Gastrocnemius medialis (tissue), 4 donors: Measurements from ENCODE around the gene MYRIP. TPM values are rescaled to one million over a fixed set of nuclear protein-coding genes. Genes with fewer than 3 reads are reported as not detected.
A peak's percentile ranks its signal among the peaks of the same experiment; 100 is the strongest.

Experiments
- ATAC-seq, 2 donors: fragments of 150-250 bp; one replicate each; pipeline ENCODE4 v1.9.1; 2016
- DNase-seq, 2 donors: peaks; one replicate each; pipeline ENCODE4 v3.0.0-alpha.2; 2019
- H3K27ac ChIP-seq, 4 donors: fragments of 200-600 bp; sonication (generic); 1 replicate in 1 of 4; 2 replicates in 3 of 4; pipeline ENCODE4 v1.5.1; 2016 to 2018; ENCODE audit warnings: mild to moderate bottlenecking in 2 of 4, moderate library complexity in 1 of 4
- H3K27me3 ChIP-seq, 3 donors: fragments of 200-600 bp; sonication (generic) in 2 of 3; 1 replicate in 1 of 3; 2 replicates in 2 of 3; pipeline versions ENCODE4 v1.5.1 to v1.6.0; 2016 to 2019; ENCODE audit warnings: mild to moderate bottlenecking in 1 of 3, moderate library complexity in 1 of 3
- H3K36me3 ChIP-seq, 2 donors: fragments of 200-600 bp; sonication (generic) in 1 of 2; one replicate each; pipeline ENCODE4 v1.5.1; 2017 to 2018
- H3K4me1 ChIP-seq, 2 donors: fragments of 200-600 bp; sonication (generic) in 1 of 2; one replicate each; pipeline ENCODE4 v1.5.1; 2016 to 2017; ENCODE audit warnings: mild to moderate bottlenecking in 2 of 2
- H3K4me3 ChIP-seq, 4 donors: fragments of 200-600 bp; sonication (generic) in 3 of 4; 1 replicate in 1 of 4; 2 replicates in 3 of 4; pipeline ENCODE4 v1.5.1; 2016 to 2019; ENCODE audit warnings: mild to moderate bottlenecking in 2 of 4
- H3K9me3 ChIP-seq, 3 donors: fragments of 200-600 bp; sonication (generic) in 2 of 3; 1 replicate in 1 of 3; 2 replicates in 2 of 3; pipeline ENCODE4 v1.5.1; 2016 to 2019
- CTCF ChIP-seq, 5 experiments: fragments of 450-650 bp in 3 of 5; fragments of 200-600 bp in 2 of 5; sonication (generic) in 2 of 5; IDR thresholded peaks in 4 of 5; conservative IDR thresholded peaks in 1 of 5; 1 replicate in 4 of 5; 2 replicates in 1 of 5; pipeline ENCODE4 v1.5.1; 2016 to 2019; ENCODE audit warnings: antibody characterized with exemption in 5 of 5, mild to moderate bottlenecking in 3 of 5, moderate library complexity in 3 of 5
- POLR2A ChIP-seq, 2 donors: fragments of 450-650 bp; IDR thresholded peaks; one replicate each; pipeline ENCODE4 v1.6.1; 2017; ENCODE audit warnings: antibody characterized with exemption in 2 of 2, mild to moderate bottlenecking in 2 of 2, moderate library complexity in 2 of 2
- in situ Hi-C, 4 donors: fragments of 200-750 bp; cut with MboI; loops; one replicate each; pipeline versions ENCODE4 v1.15.0 to v1.8.0; 2017; ENCODE audit warnings: low sequenced_read_pairs in 4 of 4
- intact Hi-C: fragments of 100-400 bp; cut with DNase I; formaldehyde crosslinking; loops from one replicate; pipeline ENCODE4 v1.15.1; 2023; ENCODE audit warnings: low total_unique reads
- total RNA-seq, 4 donors: library from RNA; depleted of rRNA; stranded (reverse); fragments of >200 nt; gene quantifications; one replicate each; pipeline versions ENCODE4 v1.1.0 to v1.2.3, GENCODE V29; 2016

Gene MYRIP
- total RNA-seq, 4 donors from 2014 or later = 0.66 to 1.9 (median 1.5) TPM

- peaks cover 0 to 9% of the 10 kb centered on the region in 2 donors for H3K4me1 ChIP-seq
- no peak for ATAC-seq
- TF ChIP-seq CTCF (IDR thresholded peaks at IDR 0.05 in 4 of 5, conservative IDR thresholded peaks at IDR 0.05 in 1 of 5) (no peak), POLR2A (IDR thresholded peaks at IDR 0.05) (no peak)
Observed at GRCh38 chr3:40148827-40149226, 339.4 kb downstream of the MYRIP start.

GRCh38 chr3:40152482-40153133, 343.2 kb downstream of the MYRIP start:
- no peaks in the 10 kb centered on the region for H3K9me3 ChIP-seq
- no peaks in the 10 kb centered on the region for H3K36me3 ChIP-seq
- intact Hi-C loops (no loop called here), in situ Hi-C loops (no loop called here)
- no peak overlapping the region for H3K4me3 ChIP-seq
- no peaks in the 10 kb centered on the region for H3K27me3 ChIP-seq
- DNase-seq (peak in 1 of 2 donors; percentile 53), ATAC-seq (peak; percentile 64 to 100)
- H3K27ac ChIP-seq = peak overlapping the region in 3 of 4 donors; percentile 35 to 75 (median 49)
- peaks cover 0 to 9% of the 10 kb centered on the region in 2 donors for H3K4me1 ChIP-seq
- TF ChIP-seq CTCF (IDR thresholded peaks at IDR 0.05 in 4 of 5, conservative IDR thresholded peaks at IDR 0.05 in 1 of 5) (no peak), POLR2A (IDR thresholded peaks at IDR 0.05) (no peak)

More at GRCh38 chr3:40148827-40149226, 339.4 kb downstream of the MYRIP start:
- intact Hi-C loops (no loop called here), in situ Hi-C loops (no loop called here)
- Histone ChIP-seq H3K4me3 (no peak overlapping the region), H3K27ac (no peak overlapping the region), H3K9me3 (no peaks in the 10 kb centered on the region), H3K27me3 (no peaks in the 10 kb centered on the region), H3K36me3 (no peaks in the 10 kb centered on the region)
- no peak for DNase-seq

- in situ Hi-C loops (no loop called here), intact Hi-C loops (no loop called here)
- Histone ChIP-seq H3K9me3 (no peaks in the 10 kb centered on the region), H3K4me1 (no peaks in the 10 kb centered on the region), H3K27ac (no peak overlapping the region), H3K27me3 (no peaks in the 10 kb centered on the region), H3K36me3 (no peaks in the 10 kb centered on the region), H3K4me3 (no peak overlapping the region)
- TF ChIP-seq CTCF (IDR thresholded peaks at IDR 0.05 in 4 of 5, conservative IDR thresholded peaks at IDR 0.05 in 1 of 5) (no peak), POLR2A (IDR thresholded peaks at IDR 0.05) (no peak)
- ATAC-seq = no peak
- no peak for DNase-seq
Observed at GRCh38 chr3:40160933-40161332, 351.5 kb downstream of the MYRIP start.

GRCh38 chr3:40162616-40163015, 353.2 kb downstream of the MYRIP start:
- Histone ChIP-seq H3K36me3 (no peaks in the 10 kb centered on the region), H3K4me3 (no peak overlapping the region), H3K27me3 (no peaks in the 10 kb centered on the region), H3K27ac (no peak overlapping the region), H3K9me3 (no peaks in the 10 kb centered on the region), H3K4me1 (no peaks in the 10 kb centered on the region)
- intact Hi-C loops (no loop called here), in situ Hi-C loops (no loop called here)
- ATAC-seq (no peak), DNase-seq (no peak)
- no peak for TF ChIP-seq CTCF (IDR thresholded peaks at IDR 0.05 in 4 of 5, conservative IDR thresholded peaks at IDR 0.05 in 1 of 5)
- no peak for TF ChIP-seq POLR2A (IDR thresholded peaks at IDR 0.05)
